Loucy (cell line): Measurements from ENCODE around the gene TRPM8.

Experiments
- H2AFZ ChIP-seq: fragments of 200-600 bp; sonication (generic); 2 replicates; pipeline ENCODE4 v1.6.0; 2016; ENCODE audit warnings: antibody characterized with exemption, mild to moderate bottlenecking, low read length, moderate library complexity
- H3F3A ChIP-seq: fragments of 200-600 bp; 2 replicates; pipeline ENCODE4 v1.6.0; 2016; ENCODE audit warnings: antibody characterized with exemption, low read depth, mild to moderate bottlenecking
- H3K27me3 ChIP-seq: fragments of 200-600 bp; sonication (generic); 2 replicates; pipeline ENCODE4 v1.6.1; 2014; ENCODE audit warnings: low read length, mild to moderate bottlenecking; ENCODE audit not compliant: insufficient read depth, poor library complexity, severe bottlenecking
- H3K36me3 ChIP-seq: fragments of 200-600 bp; sonication (generic); 2 replicates; pipeline ENCODE4 v1.6.1; 2016; ENCODE audit warnings: low read length; ENCODE audit not compliant: insufficient read depth
- H3K4me1 ChIP-seq: fragments of 200-600 bp; sonication (generic); 2 replicates; pipeline ENCODE4 v1.5.1; 2014; ENCODE audit warnings: low read length, mild to moderate bottlenecking; ENCODE audit not compliant: insufficient read depth, poor library complexity, severe bottlenecking
- H3K4me2 ChIP-seq: fragments of 200-600 bp; sonication (generic); 2 replicates; pipeline ENCODE4 v1.6.0; 2014; ENCODE audit warnings: antibody characterized with exemption, low read length, low read depth, mild to moderate bottlenecking; ENCODE audit not compliant: poor library complexity, severe bottlenecking
- H3K4me3 ChIP-seq: fragments of 200-600 bp; sonication (generic); 2 replicates; pipeline ENCODE4 v1.5.1; 2014; ENCODE audit warnings: low read length, mild to moderate bottlenecking, mixed read lengths; ENCODE audit not compliant: poor library complexity, severe bottlenecking
- H3K79me2 ChIP-seq: fragments of 200-600 bp; sonication (generic); 2 replicates; pipeline ENCODE4 v1.6.1; 2014; ENCODE audit warnings: low read length; ENCODE audit not compliant: insufficient read depth
- H3K9ac ChIP-seq: fragments of 200-600 bp; sonication (generic); 2 replicates; pipeline ENCODE4 v1.6.0; 2014; ENCODE audit warnings: mild to moderate bottlenecking, low read depth, low read length, moderate library complexity; ENCODE audit not compliant: poor library complexity, severe bottlenecking
- H3K9me2 ChIP-seq: fragments of 200-600 bp; sonication (generic); replicated peaks from 2 replicates; pipeline ENCODE4 v1.6.1; 2016; ENCODE audit warnings: low read depth, low read length, mixed read lengths
- H3K9me3 ChIP-seq: fragments of 200-600 bp; sonication (generic); 2 replicates; pipeline ENCODE4 v1.6.1; 2014; ENCODE audit warnings: mild to moderate bottlenecking, antibody characterized with exemption, low read length, low read depth; ENCODE audit not compliant: insufficient read depth
- H4K20me1 ChIP-seq: fragments of 200-600 bp; sonication (generic); 2 replicates; pipeline ENCODE4 v1.6.0; 2014; ENCODE audit warnings: antibody characterized with exemption, low read length, mild to moderate bottlenecking; ENCODE audit not compliant: insufficient read depth, poor library complexity, severe bottlenecking
- CTCF ChIP-seq: fragments of 200-600 bp; sonication (generic); conservative IDR thresholded peaks from 2 replicates; pipeline ENCODE4 v1.5.1; 2014; ENCODE audit warnings: mild to moderate bottlenecking, antibody characterized with exemption, low read length
- EZH2phosphoT487 ChIP-seq: fragments of 200-600 bp; IDR thresholded peaks from 2 replicates; pipeline ENCODE4 v1.6.1; 2018; ENCODE audit warnings: antibody characterized with exemption, mild to moderate bottlenecking, moderate library complexity, borderline replicate concordance

The TRPM8 gene

GRCh38 chr2:234019896-234020295 lies 102.7 kb downstream of the TRPM8 start:
- Histone ChIP-seq H4K20me1 (no peaks in the 10 kb centered on the region), H3K4me3 (no peak overlapping the region), H2AFZ (no peak overlapping the region), H3K4me1 (no peaks in the 10 kb centered on the region), H3K9ac (no peak overlapping the region), H3K9me2 (no peaks in the 10 kb centered on the region), H3K9me3 (no peaks in the 10 kb centered on the region), H3K27me3 (no peaks in the 10 kb centered on the region), H3K79me2 (no peaks in the 10 kb centered on the region), H3F3A (no peaks in the 10 kb centered on the region), H3K36me3 (no peaks in the 10 kb centered on the region), H3K4me2 (no peak overlapping the region)
- no peak for TF ChIP-seq CTCF
- TF ChIP-seq EZH2phosphoT487: no peak

- Histone ChIP-seq H3K4me3 (no peak overlapping the region), H2AFZ (no peak overlapping the region), H3F3A (no peaks in the 10 kb centered on the region), H3K9me2 (no peaks in the 10 kb centered on the region), H3K4me1 (no peaks in the 10 kb centered on the region), H3K27me3 (no peaks in the 10 kb centered on the region), H3K4me2 (no peak overlapping the region), H3K36me3 (no peaks in the 10 kb centered on the region), H4K20me1 (no peaks in the 10 kb centered on the region), H3K9me3 (no peaks in the 10 kb centered on the region), H3K79me2 (no peaks in the 10 kb centered on the region), H3K9ac (no peak overlapping the region)
- no peak for TF ChIP-seq EZH2phosphoT487
Measured at GRCh38 chr2:234020332-234020731, 103.2 kb downstream of the TRPM8 start.

- H4K20me1 ChIP-seq: no peaks in the 10 kb centered on the region
- no peak overlapping the region for H2AFZ ChIP-seq
- H3K4me1 ChIP-seq: no peaks in the 10 kb centered on the region
- H3K9me2 ChIP-seq: no peaks in the 10 kb centered on the region
- H3K27me3 ChIP-seq: no peaks in the 10 kb centered on the region
- H3K4me3 ChIP-seq: no peak overlapping the region
- H3K9me3 ChIP-seq: no peaks in the 10 kb centered on the region
- H3K79me2 ChIP-seq: no peaks in the 10 kb centered on the region
- no peak overlapping the region for H3K4me2 ChIP-seq
- no peaks in the 10 kb centered on the region for H3K36me3 ChIP-seq
- no peak overlapping the region for H3K9ac ChIP-seq
- TF ChIP-seq EZH2phosphoT487 (no peak), CTCF (no peak)
- no peaks in the 10 kb centered on the region for H3F3A ChIP-seq
Measured at GRCh38 chr2:234022424-234022823, 105.3 kb downstream of the TRPM8 start.

- Histone ChIP-seq H3K9ac (no peak overlapping the region), H3K9me3 (no peaks in the 10 kb centered on the region), H3K36me3 (no peaks in the 10 kb centered on the region), H3K27me3 (no peaks in the 10 kb centered on the region), H2AFZ (no peak overlapping the region), H3K4me2 (no peak overlapping the region), H3K4me1 (no peaks in the 10 kb centered on the region), H3F3A (no peaks in the 10 kb centered on the region), H4K20me1 (no peaks in the 10 kb centered on the region), H3K79me2 (no peaks in the 10 kb centered on the region), H3K9me2 (no peaks in the 10 kb centered on the region), H3K4me3 (no peak overlapping the region)
- TF ChIP-seq EZH2phosphoT487 (no peak), CTCF (no peak)
Measured at GRCh38 chr2:234024304-234024703, 107.1 kb downstream of the TRPM8 start.
